Motor neuron (in vitro differentiated cells): Measurements from ENCODE around the gene MOV10. TPM values are rescaled to one million over a fixed set of nuclear protein-coding genes. Genes with fewer than 3 reads are reported as not detected.
"Not testable (repeated sequence)": the region's sequence is repeated elsewhere in the genome, so short reads cannot be mapped to it uniquely, and the experiment has no call there.

Experiments
- ATAC-seq, 8 experiments: fragments of 200-7000 bp; cut with Tn5 transposase; replicated peaks in 6 of 8; 2 replicates each; pipeline ENCODE4 v1.8.0; 2021; ENCODE audit warnings: mild to moderate bottlenecking in 8 of 8, moderate library complexity in 8 of 8
- H3K27ac ChIP-seq, 2 donors: fragments of 250-450 bp; sonication (Bioruptor Pico); 2 replicates each; pipeline ENCODE4 v1.9.0; 2021; ENCODE audit warnings: antibody characterized with exemption in 2 of 2, mild to moderate bottlenecking in 2 of 2, moderate library complexity in 1 of 2
- H3K4me1 ChIP-seq, 2 donors: fragments of 250-450 bp; sonication (Bioruptor Pico); replicated peaks in 1 of 2; 2 replicates each; pipeline ENCODE4 v1.6.1; 2021; ENCODE audit warnings: antibody characterized with exemption in 2 of 2, mild to moderate bottlenecking in 2 of 2, moderate library complexity in 1 of 2
- H3K4me3 ChIP-seq, 5 donors: fragments of 250-450 bp; sonication (Bioruptor Pico); 2 replicates each; pipeline ENCODE4 v1.9.0; 2021; ENCODE audit warnings: antibody characterized with exemption in 5 of 5, mild to moderate bottlenecking in 5 of 5, moderate library complexity in 4 of 5
- WGBS, 10 experiments: fragments of 450-650 bp; shearing (Covaris generic); methylation state at CpG; one replicate each; pipeline ENCODE4 v1.0.0; 2022; 5-methylcytosine and 5-hydroxymethylcytosine counted together
- in situ Hi-C, 9 experiments: fragments of 400-800 bp; cut with MboI; loops; one replicate each; pipeline ENCODE4 v1.15.0; 2021; ENCODE audit warnings: low sequenced_read_pairs in 9 of 9, low pct_unique_long_range_greater_than_20kb in 2 of 9; ENCODE audit not compliant: unreplicated experiment in 9 of 9
- total RNA-seq, 8 experiments: library from RNA; unstranded; fragments of 300-600 nt; gene quantifications; 2 replicates each; pipeline versions ENCODE4 v1.2.3 to v1.2.4, GENCODE V29; 2022

The MOV10 gene
- total RNA-seq, 8 experiments from 2014 or later, result 8.8 to 74.7 (median 28.3) TPM

GRCh38 chr1:112712701-112713128, 38.3 kb downstream of the MOV10 start:
- WGBS, 10 experiments, result 89 to 100% (median 94%) methylated on average over 2 to 8 of the region's 9 CpGs; no CpG with 5 or more reads in 6 of the 10 experiments
- Histone ChIP-seq H3K4me1 (peaks cover 0 to 2% of the 10 kb centered on the region in 2 donors), H3K27ac (no peak overlapping the region), H3K4me3 (no peak overlapping the region)
- in situ Hi-C loops, result loop anchor here in 6 of 9 experiments (10.0 to 25.0 kb wide), 3 partner anchors 92 to 350 kb away; partner anchors contain the start of genes CTTNBP2NL (in 2 of the 6) and LRIG2 (in 2 of the 6)
- no peak for ATAC-seq

- 20 to 81% (median 52%) methylated on average over 1 to 12 of the region's 14 CpGs; no CpG with 5 or more reads in 3 of the 10 experiments for whole genome bisulfite sequencing, 10 experiments
- Histone ChIP-seq H3K4me1 (peaks cover 0 to 2% of the 10 kb centered on the region in 2 donors), H3K27ac (no peak overlapping the region), H3K4me3 (peak overlapping the region in 4 of 5 donors; percentile 42 to 54 (median 48))
- in situ Hi-C loops, result loop anchor here in 6 of 9 experiments (10.0 to 25.0 kb wide), 3 partner anchors 91 to 349 kb away; partner anchors contain the start of genes CTTNBP2NL (in 2 of the 6) and LRIG2 (in 2 of the 6)
- ATAC-seq, result no peak
Measured at GRCh38 chr1:112713466-112714312, 39.2 kb downstream of the MOV10 start.

GRCh38 chr1:112714313-112715263, 40.1 kb downstream of the MOV10 start:
- in situ Hi-C loops, result loop anchor here in 7 of 9 experiments (5.0 to 25.0 kb wide), 4 partner anchors 90 to 348 kb away; partner anchors contain the start of genes CTTNBP2NL (in 2 of the 7) and LRIG2 (in 2 of the 7)
- Histone ChIP-seq H3K4me3 (peak overlapping the region; percentile 42 to 54 (median 48)), H3K27ac (no peak overlapping the region), H3K4me1 (peaks cover 0 to 5% of the 10 kb centered on the region in 2 donors)
- peak in 6 of 8 experiments; percentile 0 to 43 (median 22) for ATAC-seq
- WGBS, 10 experiments, result 1 to 2% (median 2%) methylated on average over 12 to 30 of the region's 86 CpGs; no CpG with 5 or more reads in 7 of the 10 experiments

- ATAC-seq, result peak; percentile 72 to 90 (median 82)
- peak within 1 kb of the TSS; percentile 42 to 54 (median 48) for H3K4me3 ChIP-seq
- H3K27ac ChIP-seq, result no peak within 1 kb of the TSS
- in situ Hi-C loops, result loop anchor here in 7 of 9 experiments (5.0 to 25.0 kb wide), 4 partner anchors 89 to 347 kb away; partner anchors contain the start of genes CTTNBP2NL (in 2 of the 7) and LRIG2 (in 2 of the 7)
- H3K4me1 ChIP-seq, result peaks cover 0 to 5% of the 10 kb centered on the region in 2 donors
- WGBS, 10 experiments, result 0 to 4% (median 0%) methylated on average over 1 to 9 of the region's 51 CpGs; no CpG with 5 or more reads in 3 of the 10 experiments
Measured at GRCh38 chr1:112715264-112716053, 41.0 kb downstream of the MOV10 start, which contains the start of gene PPM1J. Gene PPM1J, minus strand, starts transcription at chr1:112715332. Its CDS starts 31 bp downstream, at chr1:112715301.

GRCh38 chr1:112716133-112716720, 41.8 kb downstream of the MOV10 start:
- WGBS, 10 experiments, result 0 to 17% (median 1%) methylated on average over 1 to 12 of the region's 13 CpGs; no CpG with 5 or more reads in 2 of the 10 experiments
- peak; percentile 46 to 70 (median 64) for ATAC-seq
- Histone ChIP-seq H3K4me1 (peaks cover 0 to 5% of the 10 kb centered on the region in 2 donors), H3K4me3 (peak overlapping the region; percentile 42 to 54 (median 48)), H3K27ac (no peak overlapping the region)
- in situ Hi-C loops, result loop anchor here in 7 of 9 experiments (5.0 to 25.0 kb wide), 4 partner anchors 89 to 346 kb away; partner anchors contain the start of genes CTTNBP2NL (in 2 of the 7) and LRIG2 (in 2 of the 7)

GRCh38 chr1:112717263-112717873, 42.9 kb downstream of the MOV10 start:
- in situ Hi-C loops, result loop anchor here in 7 of 9 experiments (5.0 to 25.0 kb wide), 4 partner anchors 87 to 345 kb away; partner anchors contain the start of genes CTTNBP2NL (in 2 of the 7) and LRIG2 (in 2 of the 7)
- 17 to 100% (median 96%) methylated on average over 1 to 2 of the region's 2 CpGs; no CpG with 5 or more reads in 3 of the 10 experiments for WGBS, 10 experiments
- ATAC-seq, result no peak
- H3K27ac ChIP-seq, result no peak overlapping the region
- H3K4me3 ChIP-seq, result no peak overlapping the region
- peaks cover 2 to 13% of the 10 kb centered on the region in 2 donors for H3K4me1 ChIP-seq

- in situ Hi-C loops, result loop anchor here in 7 of 9 experiments (5.0 to 25.0 kb wide), 4 partner anchors 86 to 343 kb away; partner anchors contain the start of genes CTTNBP2NL (in 2 of the 7) and LRIG2 (in 2 of the 7)
- 0 to 81% (median 42%) methylated on average over 1 to 14 of the region's 44 CpGs; no CpG with 5 or more reads in 3 of the 10 experiments for WGBS, 10 experiments
Measured at GRCh38 chr1:112718691-112719418, 44.4 kb downstream of the MOV10 start.

GRCh38 chr1:112719706-112720105, 45.2 kb downstream of the MOV10 start:
- 100% methylated on average over 1 of the region's 2 CpGs; no CpG with 5 or more reads in 8 of the 10 experiments for WGBS, 10 experiments
- no peak for ATAC-seq
- Histone ChIP-seq H3K4me1 (peaks cover 14 to 23% of the 10 kb centered on the region in 2 donors), H3K4me3 (no peak overlapping the region), H3K27ac (no peak overlapping the region)
- in situ Hi-C loops, result loop anchor here in 8 of 9 experiments (5.0 to 25.0 kb wide), 4 partner anchors 85 to 343 kb away; partner anchors contain the start of genes CTTNBP2NL (in 2 of the 8) and LRIG2 (in 2 of the 8)

More at GRCh38 chr1:112718691-112719418, 44.4 kb downstream of the MOV10 start:
- Histone ChIP-seq H3K4me1 (peaks cover 14 to 25% of the 10 kb centered on the region in 2 donors), H3K27ac (no peak overlapping the region), H3K4me3 (no peak overlapping the region)
- peak in 4 of 8 experiments; percentile 10 to 41 (median 14) for ATAC-seq

- WGBS, 10 experiments, result 20 to 73% (median 50%) methylated on average over 1 to 3 of the region's 3 CpGs
- in situ Hi-C loops, result loop anchor here in 5 of 9 experiments (10.0 to 25.0 kb wide), 3 partner anchors 84 to 342 kb away; partner anchors contain the start of genes CTTNBP2NL (in 2 of the 5) and LRIG2 (in 2 of the 5)
- Histone ChIP-seq H3K27ac (no peak overlapping the region), H3K4me1 (peaks cover 14 to 23% of the 10 kb centered on the region in 2 donors), H3K4me3 (no peak overlapping the region)
- no peak for ATAC-seq
Measured at GRCh38 chr1:112720800-112721199, 46.3 kb downstream of the MOV10 start.

- not testable (repeated sequence) for H3K4me3 ChIP-seq, ATAC-seq, H3K27ac ChIP-seq
- in situ Hi-C loops, result loop anchor here in 5 of 9 experiments (10.0 to 25.0 kb wide), 3 partner anchors 84 to 341 kb away; partner anchors contain the start of genes CTTNBP2NL (in 2 of the 5) and LRIG2 (in 2 of the 5)
- peaks cover 14 to 23% of the 10 kb centered on the region in 2 donors for H3K4me1 ChIP-seq
- 70 to 100% (median 92%) methylated on average over 1 to 2 of the region's 2 CpGs for WGBS, 10 experiments
Measured at GRCh38 chr1:112721294-112721693, 46.8 kb downstream of the MOV10 start.
